GM12891 (cell line): ENCODE data around the gene PDAP1.

ENCODE experiments used
- POLR2A ChIP-seq: IDR thresholded peaks from 2 replicates; pipeline ENCODE4 v1.6.1; 2011; ENCODE audit warnings: low read depth, low read length, control low read depth
- POLR2AphosphoS5 ChIP-seq: IDR thresholded peaks from 2 replicates; pipeline ENCODE4 v1.6.1; 2011; ENCODE audit warnings: low read depth, low read length, control low read depth
- POU2F2 ChIP-seq: IDR thresholded peaks from 2 replicates; pipeline ENCODE4 v1.6.1; 2011; ENCODE audit warnings: low read depth, mild to moderate bottlenecking, control low read depth, low read length, moderate library complexity

DNA sequence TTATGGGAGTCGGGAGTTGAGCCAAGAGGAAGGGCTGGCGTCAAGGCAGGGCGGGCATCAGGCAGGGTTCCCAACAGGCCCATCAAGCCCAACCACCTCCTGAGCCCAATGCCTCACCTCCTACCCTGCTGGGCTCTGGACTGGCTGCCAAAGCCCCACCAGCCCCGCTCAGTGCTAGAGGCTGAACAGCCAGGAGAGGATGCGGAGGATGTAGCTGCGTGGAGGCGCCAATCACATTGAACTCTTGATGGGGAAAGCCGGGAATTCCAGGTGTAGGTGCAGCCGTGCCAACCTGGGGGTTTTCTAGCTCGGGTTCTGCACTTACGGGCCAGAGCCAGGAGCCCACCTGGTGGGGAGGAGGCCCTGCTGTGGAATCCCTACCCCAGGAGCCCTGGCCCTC, 44.7 kb upstream of the PDAP1 start:
- TF ChIP-seq POLR2A (no peak), POLR2AphosphoS5 (no peak), POU2F2 (no peak)
